GM12801 (cell line): Measurements from ENCODE around the gene SNX24.

Experiments used
- CTCF ChIP-seq: IDR thresholded peaks from one replicate; pipeline ENCODE4 v1.5.1; 2011; ENCODE audit warnings: control low read depth; ENCODE audit not compliant: insufficient read length; ENCODE audit errors: extremely low read depth

SNX24 gene

GRCh38 chr5:122908108-122908507 lies 62.7 kb downstream of the SNX24 start:
- no peak for TF ChIP-seq CTCF

GRCh38 chr5:122908662-122909061 lies 63.2 kb downstream of the SNX24 start:
- no peak for TF ChIP-seq CTCF

GRCh38 chr5:122909470-122910100 lies 64.2 kb downstream of the SNX24 start:
- TF ChIP-seq CTCF, result no peak

- TF ChIP-seq CTCF, result no peak
These were observed 70.5 kb downstream of the SNX24 start for GRCh38 chr5:122915717-122916461.

DNA sequence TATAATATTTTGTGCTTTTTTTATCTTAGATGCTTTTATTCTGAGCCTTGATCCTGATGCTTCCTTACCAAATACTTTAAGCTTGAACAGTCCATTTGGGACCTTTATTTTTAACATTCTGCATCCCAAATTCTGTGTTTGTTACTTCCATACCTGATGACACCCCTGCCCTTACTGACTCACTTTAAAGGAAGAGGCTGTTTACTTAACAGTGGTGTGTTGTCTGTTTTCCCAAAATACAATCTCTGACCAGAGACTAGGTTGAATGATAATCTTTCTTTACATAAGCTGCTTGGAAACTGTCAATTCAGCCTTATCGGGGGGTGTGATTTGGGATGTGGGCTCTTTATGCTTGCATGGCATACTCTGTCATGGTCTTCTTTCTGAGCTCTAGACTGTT lies 71.1 kb downstream of the SNX24 start:
- no peak for TF ChIP-seq CTCF

DNA sequence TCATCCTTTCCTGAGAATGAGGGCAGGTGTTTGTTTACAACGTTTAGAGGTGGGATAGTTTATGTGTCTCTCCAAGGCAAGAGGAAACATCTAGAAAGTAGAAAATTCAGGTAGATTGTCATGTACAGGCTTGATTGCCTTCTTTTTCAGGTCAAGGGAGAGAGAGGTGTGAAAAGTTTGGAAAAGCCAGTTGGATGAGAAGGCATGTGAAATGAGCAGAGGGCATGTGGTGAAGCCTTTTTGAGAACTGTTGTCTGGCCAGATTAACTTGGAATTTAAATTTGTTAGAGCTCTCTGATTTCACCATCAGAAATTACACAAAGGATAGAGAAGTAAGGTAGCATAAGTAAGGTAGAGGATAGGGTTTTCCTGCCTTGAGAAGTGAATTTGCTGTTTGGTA lies 74.6 kb downstream of the SNX24 start:
- TF ChIP-seq CTCF, result no peak

GRCh38 chr5:122921826-122922225 lies 76.4 kb downstream of the SNX24 start:
- no peak for TF ChIP-seq CTCF
